CD4-positive, alpha-beta T cell (primary cell): ENCODE results near the gene SMR3B. TPM values are rescaled to one million over a fixed set of nuclear protein-coding genes. Genes with fewer than 3 reads are reported as not detected.

Source experiments
- ATAC-seq: fragments of 200-7000 bp; cut with Tn5 transposase; one replicate; pipeline ENCODE4 v1.10.0; 2022; ENCODE audit warnings: mild to moderate bottlenecking; ENCODE audit not compliant: poor library complexity
- CTCF ChIA-PET: fragments of 350-600 bp; sonication (Branson Sonifier 250); formaldehyde crosslinking; loops from one replicate; lab custom pipeline; 2021; ENCODE audit warnings: antibody characterized with exemption, inconsistent platforms; lab: Charles Lee
- POLR2A ChIA-PET: fragments of 350-600 bp; sonication (Branson Sonifier 250); formaldehyde crosslinking; loops from one replicate; lab custom pipeline; 2021; ENCODE audit warnings: antibody characterized with exemption, inconsistent platforms; lab: Charles Lee
- DNase-seq, 14 experiments: peaks; one replicate each; pipeline ENCODE4 v3.0.0-alpha.2; 2013 to 2020; ENCODE audit warnings: mixed read lengths in 2 of 14
- H3K27ac ChIP-seq, 2 donors: one replicate each; pipeline versions ENCODE4 v1.5.1 to v1.7.0; 2013; ENCODE audit warnings: low read length in 2 of 2, low read depth in 1 of 2, mild to moderate bottlenecking in 1 of 2
- H3K27me3 ChIP-seq, 2 experiments: 1 replicate in 1 of 2; 2 replicates in 1 of 2; pipeline versions ENCODE4 v1.6.1 to v1.7.0; 2013; ENCODE audit warnings: low read length in 2 of 2, control low read depth in 1 of 2, mild to moderate bottlenecking in 1 of 2, moderate library complexity in 1 of 2; ENCODE audit not compliant: insufficient read depth in 2 of 2, control insufficient read depth in 1 of 2
- H3K36me3 ChIP-seq: one replicate; pipeline ENCODE4 v1.6.1; 2013; ENCODE audit warnings: low read length, control low read depth; ENCODE audit not compliant: insufficient read depth
- H3K4me1 ChIP-seq: one replicate; pipeline ENCODE4 v1.6.1; 2013; ENCODE audit warnings: low read length, control low read depth; ENCODE audit not compliant: insufficient read depth
- H3K4me3 ChIP-seq: one replicate; pipeline ENCODE4 v1.5.1; 2013; ENCODE audit warnings: mild to moderate bottlenecking, low read length, moderate library complexity
- H3K9me3 ChIP-seq, 2 experiments: 1 replicate in 1 of 2; 2 replicates in 1 of 2; pipeline versions ENCODE4 v1.6.1 to v1.7.0; 2013; ENCODE audit warnings: low read length in 2 of 2, mild to moderate bottlenecking in 2 of 2, control low read depth in 1 of 2, moderate library complexity in 1 of 2; ENCODE audit not compliant: control insufficient read depth in 1 of 2, insufficient read depth in 1 of 2
- H3K27ac Mint-ChIP-seq: one replicate; pipeline ENCODE4 v1.8.0; 2020; ENCODE audit warnings: mixed read lengths
- H3K27me3 Mint-ChIP-seq: one replicate; pipeline ENCODE4 v1.8.0; 2021; ENCODE audit warnings: mixed read lengths
- H3K36me3 Mint-ChIP-seq: one replicate; pipeline ENCODE4 v1.8.0; 2021; ENCODE audit warnings: low read depth, mixed read lengths
- H3K4me1 Mint-ChIP-seq: one replicate; pipeline ENCODE4 v1.8.0; 2021; ENCODE audit warnings: low read depth, mixed read lengths
- H3K4me3 Mint-ChIP-seq: one replicate; pipeline ENCODE4 v1.8.0; 2020; ENCODE audit warnings: mild to moderate bottlenecking, mixed read lengths
- H3K9me3 Mint-ChIP-seq: one replicate; pipeline ENCODE4 v1.8.0; 2020; ENCODE audit warnings: mixed read lengths
- intact Hi-C, 2 experiments: fragments of 100-400 bp; cut with DNase I in 1 of 2; cut with micrococcal nuclease in 1 of 2; formaldehyde crosslinking; loops; one replicate each; pipeline versions ENCODE4 v1.15.1 to v1.9.0; 2023 to 2025; cut with DNase I, micrococcal nuclease
- total RNA-seq, 174 experiments: library from RNA in 2 of 174; stranded (reverse) in 2 of 174; gene quantifications; one replicate each; pipeline ENCODE4 v1.2.3 and lab custom pipeline; 2021 to 2026
- TF ChIP-seq, protein P1 (sequence below): fragments of 200-600 bp; IDR thresholded peaks from one replicate; pipeline ENCODE4 v1.8.0; 2022; ENCODE audit warnings: antibody characterized with exemption, mild to moderate bottlenecking

The SMR3B gene
- total RNA-seq, 2 experiments from 2014 or later: not detected

DNA sequence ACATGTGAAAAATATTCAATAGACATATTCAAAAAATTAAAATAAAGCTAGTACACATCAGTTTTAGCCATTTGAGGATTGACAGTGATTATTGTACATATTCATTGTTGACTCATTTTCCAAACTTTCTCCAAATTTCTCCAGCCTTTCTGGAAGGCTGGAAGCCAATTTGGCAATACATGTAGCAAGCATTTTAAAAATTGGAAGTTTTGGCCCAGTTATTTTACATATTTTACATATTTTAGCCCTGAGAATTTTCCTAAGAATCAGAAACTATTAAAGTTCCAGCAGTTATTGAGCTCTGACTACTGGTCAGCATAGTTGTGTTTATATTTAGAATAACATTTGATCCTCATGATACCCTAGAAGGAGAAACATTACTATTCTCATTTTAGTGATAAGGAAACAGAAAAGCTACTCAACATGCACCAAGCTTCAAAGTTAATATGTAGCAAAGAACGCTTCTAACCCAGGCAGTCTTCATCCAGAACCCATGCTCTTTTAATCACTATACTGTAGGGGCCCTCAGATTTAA is 45.0 kb upstream of the SMR3B start:
- TF ChIP-seq, protein P1, sequence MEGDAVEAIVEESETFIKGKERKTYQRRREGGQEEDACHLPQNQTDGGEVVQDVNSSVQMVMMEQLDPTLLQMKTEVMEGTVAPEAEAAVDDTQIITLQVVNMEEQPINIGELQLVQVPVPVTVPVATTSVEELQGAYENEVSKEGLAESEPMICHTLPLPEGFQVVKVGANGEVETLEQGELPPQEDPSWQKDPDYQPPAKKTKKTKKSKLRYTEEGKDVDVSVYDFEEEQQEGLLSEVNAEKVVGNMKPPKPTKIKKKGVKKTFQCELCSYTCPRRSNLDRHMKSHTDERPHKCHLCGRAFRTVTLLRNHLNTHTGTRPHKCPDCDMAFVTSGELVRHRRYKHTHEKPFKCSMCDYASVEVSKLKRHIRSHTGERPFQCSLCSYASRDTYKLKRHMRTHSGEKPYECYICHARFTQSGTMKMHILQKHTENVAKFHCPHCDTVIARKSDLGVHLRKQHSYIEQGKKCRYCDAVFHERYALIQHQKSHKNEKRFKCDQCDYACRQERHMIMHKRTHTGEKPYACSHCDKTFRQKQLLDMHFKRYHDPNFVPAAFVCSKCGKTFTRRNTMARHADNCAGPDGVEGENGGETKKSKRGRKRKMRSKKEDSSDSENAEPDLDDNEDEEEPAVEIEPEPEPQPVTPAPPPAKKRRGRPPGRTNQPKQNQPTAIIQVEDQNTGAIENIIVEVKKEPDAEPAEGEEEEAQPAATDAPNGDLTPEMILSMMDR: no peak
- no peaks in the 10 kb centered on the region for H3K27me3 ChIP-seq
- Mint-ChIP-seq H3K4me3 (no peak overlapping the region), H3K27me3 (no peaks in the 10 kb centered on the region), H3K36me3 (no peaks in the 10 kb centered on the region), H3K27ac (no peak overlapping the region), H3K4me1 (no peaks in the 10 kb centered on the region), H3K9me3 (no peaks in the 10 kb centered on the region)
- no peaks in the 10 kb centered on the region for H3K36me3 ChIP-seq
- H3K9me3 ChIP-seq: no peaks in the 10 kb centered on the region
- no peak overlapping the region for H3K4me3 ChIP-seq
- no peak overlapping the region for H3K27ac ChIP-seq
- ChIA-PET CTCF (no interaction called here), POLR2A (no interaction called here)
- DNase-seq (no peak), ATAC-seq (no peak)
- H3K4me1 ChIP-seq: no peaks in the 10 kb centered on the region
- intact Hi-C loops: no loop called here

DNA sequence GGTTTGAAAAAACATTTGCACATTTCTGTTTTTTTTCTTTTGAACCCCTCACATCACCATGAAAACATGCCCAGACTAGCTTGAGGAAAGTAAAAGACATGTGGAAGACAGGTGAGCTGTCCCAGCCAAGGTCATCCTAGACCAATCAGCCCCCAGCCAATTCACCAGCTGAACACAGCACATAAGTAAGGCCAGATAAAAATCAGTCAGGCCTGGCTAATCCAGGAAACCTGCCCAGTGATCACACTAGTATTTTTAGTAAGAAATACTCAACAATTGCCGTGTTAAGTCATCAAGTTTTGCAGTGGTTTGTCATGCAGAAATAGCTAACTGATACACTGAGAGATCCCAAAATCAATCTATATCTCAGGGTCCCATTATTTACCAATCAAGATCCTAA is 26.7 kb upstream of the SMR3B start:
- Mint-ChIP-seq H3K27me3 (no peaks in the 10 kb centered on the region), H3K4me1 (no peaks in the 10 kb centered on the region), H3K4me3 (no peak overlapping the region), H3K27ac (no peak overlapping the region), H3K36me3 (no peaks in the 10 kb centered on the region), H3K9me3 (no peaks in the 10 kb centered on the region)
- H3K36me3 ChIP-seq: no peaks in the 10 kb centered on the region
- H3K9me3 ChIP-seq: no peaks in the 10 kb centered on the region
- TF ChIP-seq, protein P1: no peak
- no peaks in the 10 kb centered on the region for H3K4me1 ChIP-seq
- DNase-seq (no peak), ATAC-seq (no peak)
- ChIA-PET POLR2A (no interaction called here), CTCF (no interaction called here)
- no peak overlapping the region for H3K27ac ChIP-seq
- H3K4me3 ChIP-seq: no peak overlapping the region
- H3K27me3 ChIP-seq: no peaks in the 10 kb centered on the region
- intact Hi-C loops: no loop called here

DNA sequence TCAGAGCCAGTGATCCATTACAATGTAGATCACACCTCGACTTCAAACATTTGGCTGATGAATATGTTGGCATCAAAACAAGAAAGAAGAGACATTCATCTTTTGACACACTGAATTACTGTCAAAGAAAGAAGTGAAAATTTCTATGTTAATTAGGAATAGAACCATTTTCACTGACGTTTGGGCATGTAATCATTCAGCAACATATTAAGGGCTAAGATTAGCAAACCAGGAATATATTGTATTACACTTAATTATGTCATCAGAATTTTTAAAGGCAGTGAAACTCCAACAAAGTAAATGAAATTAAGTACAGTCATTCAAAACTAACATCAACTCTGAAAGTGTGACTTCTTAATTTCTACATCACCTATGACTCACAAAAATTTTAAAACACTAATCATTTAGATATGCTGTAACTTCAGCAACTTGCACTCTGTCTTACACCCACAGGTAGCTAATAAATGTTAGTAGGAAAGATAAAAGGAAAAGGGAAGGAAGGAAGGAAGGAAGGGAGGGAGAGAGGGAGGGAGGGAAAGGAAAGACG is 23.7 kb upstream of the SMR3B start:
- ChIA-PET CTCF (no interaction called here), POLR2A (no interaction called here)
- intact Hi-C loops: no loop called here
- Histone ChIP-seq H3K27me3 (no peaks in the 10 kb centered on the region), H3K27ac (no peak overlapping the region), H3K4me3 (no peak overlapping the region), H3K36me3 (no peaks in the 10 kb centered on the region), H3K9me3 (no peaks in the 10 kb centered on the region), H3K4me1 (no peaks in the 10 kb centered on the region)
- DNase-seq (no peak), ATAC-seq (no peak)
- Mint-ChIP-seq H3K36me3 (no peaks in the 10 kb centered on the region), H3K27me3 (no peaks in the 10 kb centered on the region), H3K9me3 (no peaks in the 10 kb centered on the region), H3K4me3 (no peak overlapping the region), H3K4me1 (no peaks in the 10 kb centered on the region), H3K27ac (no peak overlapping the region)
- TF ChIP-seq, protein P1: no peak
